NB4 (cell line): ENCODE results near the gene SPATA2.

Experiments used
- DNase-seq: peaks from one replicate; pipeline ENCODE4 v3.0.0; 2010; ENCODE audit warnings: low read depth
- H3K4me3 ChIP-seq: one replicate; pipeline ENCODE4 v1.5.1; 2011; ENCODE audit warnings: mild to moderate bottlenecking, low read depth, low read length, moderate library complexity
- CTCF ChIP-seq: IDR thresholded peaks from one replicate; pipeline ENCODE4 v1.5.1; 2012; ENCODE audit warnings: low read depth, low read length
- MAX ChIP-seq: IDR thresholded peaks from 2 replicates; pipeline ENCODE4 v1.6.1; 2011; ENCODE audit warnings: low read depth, low read length
- MYC ChIP-seq: IDR thresholded peaks from 2 replicates; pipeline ENCODE4 v1.6.1; 2011; ENCODE audit warnings: low read depth, low read length
- POLR2A ChIP-seq: IDR thresholded peaks from 2 replicates; pipeline ENCODE4 v1.6.1; 2011; ENCODE audit warnings: mild to moderate bottlenecking; ENCODE audit not compliant: insufficient read length; ENCODE audit errors: extremely low read depth

The SPATA2 gene

GRCh38 chr20:49892817-49893216, 22.5 kb downstream of the SPATA2 start:
- H3K4me3 ChIP-seq: no peak overlapping the region
- no peak for DNase-seq
- no peak for TF ChIP-seq POLR2A
- TF ChIP-seq CTCF: no peak
- no peak for TF ChIP-seq MAX
- TF ChIP-seq MYC: no peak

GRCh38 chr20:49892260-49892659, 23.1 kb downstream of the SPATA2 start:
- TF ChIP-seq MYC (no peak), POLR2A (no peak), CTCF (no peak), MAX (no peak)
- no peak for DNase-seq
- H3K4me3 ChIP-seq: no peak overlapping the region

- H3K4me3 ChIP-seq: no peak overlapping the region
- TF ChIP-seq MYC (no peak), POLR2A (no peak), CTCF (no peak), MAX (no peak)
- no peak for DNase-seq
Measured at GRCh38 chr20:49891476-49892110, 23.7 kb downstream of the SPATA2 start.

- H3K4me3 ChIP-seq: no peak overlapping the region
- TF ChIP-seq MYC: no peak
- no peak for TF ChIP-seq CTCF
- no peak for TF ChIP-seq POLR2A
- TF ChIP-seq MAX: no peak
- no peak for DNase-seq
Measured at GRCh38 chr20:49890471-49891361, 24.6 kb downstream of the SPATA2 start.

- DNase-seq: no peak
- TF ChIP-seq MAX (no peak), CTCF (no peak), POLR2A (no peak), MYC (no peak)
- no peak overlapping the region for H3K4me3 ChIP-seq
Measured at GRCh38 chr20:49889935-49890333, 25.4 kb downstream of the SPATA2 start.
